Activated CD4-positive, alpha-beta memory T cell treated with anti-CD3 and anti-CD28 coated beads for 36 hours (primary cell): Measurements from ENCODE around the gene SNTG2. TPM values are rescaled to one million over a fixed set of nuclear protein-coding genes. Genes with fewer than 3 reads are reported as not detected.

Experiments
- CTCF ChIA-PET: fragments of 350-600 bp; sonication (Branson Sonifier 250); formaldehyde crosslinking; loops from one replicate; lab custom pipeline; 2021; ENCODE audit warnings: antibody characterized with exemption, inconsistent platforms; lab: Charles Lee
- POLR2A ChIA-PET: fragments of 350-600 bp; sonication (Branson Sonifier 250); formaldehyde crosslinking; loops from one replicate; lab custom pipeline; 2021; ENCODE audit warnings: antibody characterized with exemption; lab: Charles Lee
- DNase-seq: peaks from one replicate; pipeline ENCODE4 v3.0.0-alpha.2; 2020
- H3K27ac Mint-ChIP-seq: one replicate; pipeline ENCODE4 v1.8.0; 2021; ENCODE audit warnings: mixed read lengths
- H3K27me3 Mint-ChIP-seq: one replicate; pipeline ENCODE4 v1.8.0; 2021; ENCODE audit warnings: mixed read lengths
- H3K36me3 Mint-ChIP-seq: one replicate; pipeline ENCODE4 v1.8.0; 2021; ENCODE audit warnings: mixed read lengths
- H3K4me1 Mint-ChIP-seq: one replicate; pipeline ENCODE4 v1.8.0; 2021; ENCODE audit warnings: low read depth, mixed read lengths
- H3K4me3 Mint-ChIP-seq: one replicate; pipeline ENCODE4 v1.8.0; 2021; ENCODE audit warnings: mild to moderate bottlenecking, mixed read lengths
- H3K9me3 Mint-ChIP-seq: one replicate; pipeline ENCODE4 v1.8.0; 2021; ENCODE audit warnings: mixed read lengths
- intact Hi-C: fragments of 100-400 bp; cut with micrococcal nuclease; formaldehyde crosslinking; loops from one replicate; pipeline ENCODE4 v1.15.1; 2023
- total RNA-seq, 2 experiments: library from RNA; stranded (reverse); gene quantifications; one replicate each; pipeline ENCODE4 v1.2.3, GENCODE V29; 2021

The SNTG2 gene
- total RNA-seq, 2 experiments from 2014 or later = 0.67 to 0.94 TPM

DNA sequence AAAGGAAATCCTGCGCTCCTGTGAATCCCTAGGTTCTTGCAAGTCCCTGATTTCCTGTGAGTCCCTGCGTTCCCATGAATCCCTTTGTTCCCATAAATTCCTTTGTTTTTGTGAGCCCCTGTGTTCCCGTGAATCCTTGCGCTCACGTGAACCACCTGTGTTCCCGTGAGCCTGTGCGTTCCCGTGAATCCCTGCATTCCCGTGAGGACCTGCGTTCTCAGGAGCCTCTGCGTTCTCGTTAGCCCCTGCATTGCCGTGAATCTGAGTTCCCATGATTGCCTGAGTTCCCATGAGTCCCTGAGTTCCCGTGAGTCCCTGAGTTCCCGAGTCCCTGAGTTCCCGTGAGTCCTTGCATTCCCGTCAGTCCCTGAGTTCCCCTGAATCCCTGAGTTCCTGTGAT, 71.5 kb downstream of the SNTG2 start:
- POLR2A ChIA-PET = no interaction called here
- Mint-ChIP-seq H3K4me3 (no peak overlapping the region), H3K27me3 (peaks cover 1% of the 10 kb centered on the region), H3K9me3 (no peaks in the 10 kb centered on the region), H3K27ac (no peak overlapping the region), H3K4me1 (no peaks in the 10 kb centered on the region), H3K36me3 (no peaks in the 10 kb centered on the region)
- CTCF ChIA-PET = no interaction called here
- intact Hi-C loops = no loop called here
- no peak for DNase-seq

DNA sequence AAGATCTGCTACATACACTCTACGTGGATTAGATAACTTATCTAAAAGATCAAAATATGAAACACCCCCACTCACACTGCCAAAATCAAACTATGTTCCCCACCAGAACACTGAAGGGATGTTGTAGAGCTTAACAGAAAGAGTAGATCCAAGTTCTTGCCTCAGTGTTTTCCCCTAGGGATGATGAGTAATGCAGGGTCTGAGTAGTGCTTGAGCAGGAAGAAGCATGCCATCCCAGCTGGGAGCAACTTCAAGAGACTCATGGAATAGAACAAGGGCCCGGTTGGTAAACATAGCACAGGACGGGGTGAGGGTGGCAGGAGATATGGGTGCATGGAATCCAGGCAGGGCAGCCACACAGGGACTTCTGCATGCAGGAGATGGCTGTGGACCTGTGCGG, 74.3 kb downstream of the SNTG2 start:
- ChIA-PET CTCF (no interaction called here), POLR2A (no interaction called here)
- intact Hi-C loops = no loop called here

DNA sequence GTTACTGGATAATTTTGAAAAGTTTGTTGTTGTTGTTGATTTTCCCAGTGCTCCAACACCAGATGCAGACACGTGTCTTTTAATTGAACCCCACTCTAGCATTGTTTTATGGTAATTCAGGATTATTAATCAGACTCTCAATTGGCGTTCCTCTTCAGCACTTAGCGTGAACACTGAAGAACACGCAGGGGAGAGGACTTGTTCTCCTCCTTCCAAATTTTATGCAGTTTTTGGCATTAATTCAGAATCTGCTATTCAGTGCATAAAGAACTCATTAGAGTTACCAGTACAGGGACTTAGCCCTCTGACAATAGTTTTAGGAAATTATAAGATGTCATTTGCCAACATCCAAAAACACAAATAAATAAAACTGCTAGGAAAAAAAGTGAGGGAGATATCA, 75.5 kb downstream of the SNTG2 start:
- H3K36me3 Mint-ChIP-seq = no peaks in the 10 kb centered on the region
- CTCF ChIA-PET = no interaction called here
- no peak for DNase-seq
- H3K4me3 Mint-ChIP-seq = no peak overlapping the region
- peaks cover 1% of the 10 kb centered on the region for H3K4me1 Mint-ChIP-seq
- no peak overlapping the region for H3K27ac Mint-ChIP-seq
- H3K27me3 Mint-ChIP-seq = peaks cover 1% of the 10 kb centered on the region
- intact Hi-C loops = no loop called here
- H3K9me3 Mint-ChIP-seq = no peaks in the 10 kb centered on the region
- POLR2A ChIA-PET = no interaction called here

More for the DNA sequence above, 74.3 kb downstream of the SNTG2 start:
- peaks cover 1% of the 10 kb centered on the region for H3K27me3 Mint-ChIP-seq
- H3K9me3 Mint-ChIP-seq = no peaks in the 10 kb centered on the region
- DNase-seq = no peak
- H3K36me3 Mint-ChIP-seq = no peaks in the 10 kb centered on the region
- no peaks in the 10 kb centered on the region for H3K4me1 Mint-ChIP-seq
- H3K27ac Mint-ChIP-seq = no peak overlapping the region
- no peak overlapping the region for H3K4me3 Mint-ChIP-seq

DNA sequence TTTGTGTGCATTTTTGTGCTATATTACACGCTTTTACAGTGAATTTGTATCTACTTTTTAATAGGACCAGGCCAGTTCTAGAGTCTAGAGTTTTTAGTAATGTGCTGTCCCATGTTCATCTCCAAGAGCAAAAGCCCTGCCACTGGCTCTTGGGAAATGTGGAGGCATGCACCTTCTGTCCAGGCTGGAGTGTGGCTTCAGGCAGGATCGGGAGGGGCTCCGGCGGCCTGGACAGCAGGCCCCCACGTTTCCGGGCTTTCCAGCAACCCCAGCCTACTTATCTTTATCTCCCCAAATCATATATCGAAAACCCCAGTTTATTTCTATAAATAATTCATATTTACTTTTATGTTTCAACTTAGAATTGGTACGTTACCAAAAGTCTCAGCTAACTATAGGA, 78.2 kb downstream of the SNTG2 start:
- POLR2A ChIA-PET = no interaction called here
- Mint-ChIP-seq H3K4me3 (no peak overlapping the region), H3K36me3 (peaks cover 6% of the 10 kb centered on the region), H3K9me3 (peaks cover 5% of the 10 kb centered on the region), H3K27me3 (no peaks in the 10 kb centered on the region), H3K4me1 (peaks cover 14% of the 10 kb centered on the region), H3K27ac (no peak overlapping the region)
- CTCF ChIA-PET = no interaction called here
- intact Hi-C loops = no loop called here
- no peak for DNase-seq

DNA sequence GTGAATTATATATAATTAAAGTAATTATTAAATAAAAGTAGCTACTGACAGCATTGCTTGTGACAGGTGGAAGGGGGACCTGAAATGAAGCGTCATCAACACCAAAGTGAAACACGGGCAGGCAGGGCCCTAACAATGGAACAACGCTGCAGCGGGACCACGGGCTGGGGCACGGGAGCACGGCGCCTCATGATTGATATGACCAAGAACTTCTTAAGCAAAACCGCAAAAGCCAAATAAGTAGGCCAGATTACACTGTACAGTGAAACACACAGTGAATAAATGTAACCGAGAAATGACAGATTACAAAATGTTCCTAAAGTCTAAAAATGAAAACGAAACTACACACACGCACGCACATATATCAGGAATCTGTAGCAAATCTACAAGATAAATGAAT, 81.4 kb downstream of the SNTG2 start:
- intact Hi-C loops = loop anchor here (5.0 to 10.0 kb wide), 2 partner anchors 85 to 327 kb away; no protein-coding TSS in a partner anchor
- CTCF ChIA-PET = no interaction called here
- DNase-seq = peak; percentile 69
- Mint-ChIP-seq H3K27ac (no peak overlapping the region), H3K9me3 (peaks cover 8% of the 10 kb centered on the region), H3K27me3 (no peaks in the 10 kb centered on the region), H3K4me3 (peak overlapping the region; percentile 56), H3K4me1 (peaks cover 14% of the 10 kb centered on the region), H3K36me3 (peaks cover 6% of the 10 kb centered on the region)
- POLR2A ChIA-PET = no interaction called here

DNA sequence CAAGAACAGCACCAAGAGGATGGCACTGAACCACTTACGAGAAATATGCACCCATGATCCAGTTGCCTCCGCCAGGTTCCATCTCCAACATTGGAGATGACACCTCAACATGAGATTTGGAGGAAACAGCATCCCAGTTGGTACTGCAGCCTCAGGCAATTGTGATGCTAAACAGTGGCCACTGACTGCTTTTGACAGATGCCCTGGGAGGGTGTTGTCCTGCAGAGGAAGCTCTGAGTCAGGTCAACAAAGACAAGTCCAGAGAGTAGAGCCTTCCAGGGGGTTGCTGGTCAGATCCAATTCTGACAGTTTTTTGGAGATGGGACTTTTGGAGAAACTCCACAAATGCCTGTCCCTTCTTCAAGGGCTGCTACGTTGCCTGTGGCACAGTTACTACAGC, 82.4 kb downstream of the SNTG2 start:
- no peak overlapping the region for H3K4me3 Mint-ChIP-seq
- ChIA-PET CTCF (no interaction called here), POLR2A (no interaction called here)
- H3K27ac Mint-ChIP-seq = no peak overlapping the region
- intact Hi-C loops = loop anchor here (5.0 to 10.0 kb wide), 2 partner anchors 86 to 328 kb away; no protein-coding TSS in a partner anchor
- no peaks in the 10 kb centered on the region for H3K27me3 Mint-ChIP-seq
- peaks cover 6% of the 10 kb centered on the region for H3K36me3 Mint-ChIP-seq
- H3K9me3 Mint-ChIP-seq = peaks cover 8% of the 10 kb centered on the region
- H3K4me1 Mint-ChIP-seq = peaks cover 14% of the 10 kb centered on the region
- DNase-seq = no peak

DNA sequence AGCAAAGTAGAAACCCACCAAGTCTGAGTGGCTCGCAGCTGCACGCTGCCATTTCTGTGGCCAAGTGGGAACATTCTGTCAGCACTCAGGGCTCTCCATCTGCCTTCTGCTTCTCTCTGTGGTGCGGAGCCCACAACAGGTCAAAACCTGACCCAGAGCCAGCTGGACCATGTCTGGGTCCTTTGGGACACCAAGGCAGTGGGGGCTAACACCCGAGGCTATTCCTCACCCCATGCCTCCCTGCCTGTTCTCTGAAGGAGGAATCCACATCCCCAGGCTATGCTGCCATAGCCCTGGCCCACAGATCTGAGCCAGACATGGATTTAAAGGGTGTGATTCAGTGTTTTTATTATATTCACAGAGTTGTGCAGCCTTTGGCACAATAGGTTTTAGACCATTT, 86.4 kb downstream of the SNTG2 start:
- peaks cover 6% of the 10 kb centered on the region for H3K36me3 Mint-ChIP-seq
- intact Hi-C loops = loop anchor here (10.0 kb wide), 1 partner anchor 332 kb away; no protein-coding TSS in a partner anchor
- H3K9me3 Mint-ChIP-seq = peaks cover 8% of the 10 kb centered on the region
- H3K27me3 Mint-ChIP-seq = no peaks in the 10 kb centered on the region
- H3K4me3 Mint-ChIP-seq = no peak overlapping the region
- ChIA-PET POLR2A (no interaction called here), CTCF (interaction anchor here (1.2 kb wide), 1 partner anchor 10 kb away, joined by 3 read pairs; no protein-coding TSS in a partner anchor)
- peaks cover 8% of the 10 kb centered on the region for H3K4me1 Mint-ChIP-seq
- DNase-seq = no peak
- H3K27ac Mint-ChIP-seq = no peak overlapping the region

DNA sequence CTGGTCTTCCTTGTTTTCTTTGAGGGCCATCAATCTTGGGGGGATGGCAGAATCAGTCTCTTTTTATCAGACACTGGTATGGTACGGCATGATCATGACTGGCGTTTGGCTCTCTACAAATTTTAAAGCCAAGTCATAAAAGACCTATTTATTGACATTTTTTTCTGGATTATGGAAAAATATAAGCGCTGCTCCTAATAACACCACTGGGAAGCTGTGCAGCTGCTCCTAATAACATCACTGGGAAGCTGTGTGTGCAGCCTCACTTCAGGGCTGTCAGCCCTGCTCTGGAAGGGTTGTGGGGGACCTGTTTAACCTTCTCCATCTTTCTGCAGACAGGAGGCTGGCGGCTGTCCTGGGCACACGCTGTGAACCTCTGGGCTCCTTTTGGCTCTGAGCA, 88.9 kb downstream of the SNTG2 start:
- Mint-ChIP-seq H3K36me3 (peaks cover 2% of the 10 kb centered on the region), H3K27ac (no peak overlapping the region), H3K4me3 (no peak overlapping the region), H3K4me1 (no peaks in the 10 kb centered on the region), H3K9me3 (peaks cover 21% of the 10 kb centered on the region), H3K27me3 (peaks cover 3% of the 10 kb centered on the region)
- intact Hi-C loops = loop anchor here (10.0 kb wide), 1 partner anchor 335 kb away; no protein-coding TSS in a partner anchor
- CTCF ChIA-PET = no interaction called here
- no peak for DNase-seq
- POLR2A ChIA-PET = no interaction called here

DNA sequence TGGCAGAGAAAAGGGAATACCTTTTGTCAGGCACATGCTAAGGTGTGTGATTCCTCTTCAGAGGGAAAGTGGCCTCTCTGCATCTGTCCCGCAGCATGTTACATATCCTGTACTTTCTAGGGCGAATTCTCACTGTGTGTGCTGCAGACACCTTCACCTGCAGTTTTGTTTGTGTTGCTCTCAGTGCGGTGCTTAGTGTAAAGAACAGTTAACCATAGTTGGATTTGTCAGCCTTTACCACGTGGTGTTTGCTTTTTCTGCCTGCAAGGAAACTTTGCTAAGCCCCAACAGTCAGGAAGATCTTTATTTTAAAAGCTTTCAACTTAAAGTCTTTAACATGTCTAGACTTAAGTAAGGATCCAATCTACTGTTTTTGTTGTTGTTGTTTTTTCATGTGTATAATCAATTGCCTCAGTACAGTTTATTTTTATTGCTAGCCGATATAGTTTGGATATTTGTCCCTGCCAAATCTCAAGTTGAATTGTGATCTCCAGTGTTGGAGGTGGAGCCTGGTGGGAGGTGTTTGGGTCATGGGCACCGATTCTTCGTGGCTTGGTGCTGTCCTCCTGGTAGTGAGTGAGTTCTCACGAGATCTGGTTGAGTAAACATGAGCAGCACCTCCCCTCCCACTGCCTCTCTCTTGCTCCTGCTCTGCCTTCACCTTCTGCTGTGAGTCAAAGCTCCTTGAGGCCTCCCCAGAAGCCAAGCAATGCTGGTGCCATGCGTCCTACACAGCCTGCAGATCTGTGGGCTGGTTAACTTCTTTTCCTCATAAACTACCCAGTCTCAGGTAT, 90.6 kb downstream of the SNTG2 start:
- CTCF ChIA-PET = no interaction called here
- no peak for DNase-seq
- Mint-ChIP-seq H3K27me3 (peaks cover 5% of the 10 kb centered on the region), H3K4me1 (peaks cover 4% of the 10 kb centered on the region), H3K4me3 (no peak overlapping the region), H3K36me3 (peaks cover 2% of the 10 kb centered on the region), H3K27ac (no peak overlapping the region), H3K9me3 (peaks cover 21% of the 10 kb centered on the region)
- intact Hi-C loops = loop anchor here (10.0 kb wide), 1 partner anchor 94 kb away; no protein-coding TSS in a partner anchor
- POLR2A ChIA-PET = no interaction called here

DNA sequence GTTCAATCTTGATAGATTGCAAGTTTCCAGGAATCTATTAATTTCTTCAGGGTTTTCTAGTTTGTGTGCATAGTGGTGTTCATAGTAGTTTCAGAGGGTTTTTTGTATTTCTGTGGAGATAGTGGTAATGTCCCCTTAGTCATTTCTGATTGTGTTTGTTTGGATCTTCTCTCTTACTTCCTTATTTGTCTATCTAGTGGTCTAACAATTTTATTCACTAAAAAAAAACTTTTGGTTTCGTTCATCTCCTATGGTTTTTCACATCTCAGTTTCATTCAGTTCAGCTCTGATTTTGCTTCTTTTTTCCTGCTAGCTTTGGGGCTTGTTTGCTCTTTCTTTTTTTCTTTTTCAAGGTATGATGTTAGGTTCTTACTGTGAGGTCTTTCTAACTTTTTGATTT, 94.5 kb downstream of the SNTG2 start:
- Mint-ChIP-seq H3K36me3 (peaks cover 2% of the 10 kb centered on the region), H3K9me3 (peaks cover 21% of the 10 kb centered on the region), H3K27me3 (peaks cover 10% of the 10 kb centered on the region), H3K4me3 (no peak overlapping the region), H3K27ac (no peak overlapping the region), H3K4me1 (peaks cover 4% of the 10 kb centered on the region)
- ChIA-PET CTCF (interaction anchor here (0.8 kb wide), 1 partner anchor 96 kb away, joined by 3 read pairs; no protein-coding TSS in a partner anchor), POLR2A (no interaction called here)
- DNase-seq = no peak
- intact Hi-C loops = loop anchor here (5.0 to 10.0 kb wide), 2 partner anchors 90 to 497 kb away; no protein-coding TSS in a partner anchor

DNA sequence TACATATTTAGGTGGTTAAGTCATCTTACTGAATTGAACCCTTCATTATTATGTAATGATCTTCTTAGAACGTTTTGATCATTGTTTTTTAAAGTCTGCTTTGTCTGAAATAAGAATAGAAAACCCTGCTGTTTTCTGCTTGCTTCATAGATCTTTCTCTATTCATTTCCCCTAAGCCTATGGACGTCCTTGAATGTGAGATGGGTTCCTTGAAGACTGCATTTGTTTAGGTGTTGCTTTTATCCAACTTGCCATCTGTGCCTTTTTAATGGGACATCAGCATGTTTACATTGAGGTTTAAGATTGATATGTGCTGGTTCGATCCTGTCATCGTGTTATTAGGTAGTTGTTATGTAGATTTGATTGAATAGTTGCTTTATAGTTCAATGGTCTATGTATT, 95.4 kb downstream of the SNTG2 start:
- peaks cover 21% of the 10 kb centered on the region for H3K9me3 Mint-ChIP-seq
- intact Hi-C loops = loop anchor here (5.0 to 10.0 kb wide), 2 partner anchors 89 to 496 kb away; no protein-coding TSS in a partner anchor
- peaks cover 11% of the 10 kb centered on the region for H3K27me3 Mint-ChIP-seq

DNA sequence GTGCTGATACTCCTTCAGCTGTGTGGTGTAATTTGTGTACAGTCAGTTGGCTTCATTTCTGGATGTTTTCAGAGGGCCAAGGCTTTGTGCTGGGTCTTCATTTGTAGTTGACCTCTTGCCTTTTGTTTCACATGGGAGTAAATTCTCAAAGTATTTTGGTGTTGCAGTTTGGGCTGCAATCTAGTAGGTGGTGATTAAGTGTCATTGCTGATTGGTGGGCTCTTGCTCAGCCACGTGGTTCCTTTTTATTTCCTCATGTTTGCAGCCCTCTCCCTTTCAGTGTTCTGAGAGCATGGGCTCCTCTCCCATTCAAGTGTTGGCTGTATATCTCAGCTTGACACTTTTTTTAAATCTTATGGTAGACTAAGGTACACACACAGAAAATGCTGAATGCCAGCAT, 96.8 kb downstream of the SNTG2 start:
- peaks cover 2% of the 10 kb centered on the region for H3K36me3 Mint-ChIP-seq
- DNase-seq = no peak
- POLR2A ChIA-PET = no interaction called here
- CTCF ChIA-PET = no interaction called here
- intact Hi-C loops = loop anchor here (5.0 to 10.0 kb wide), 2 partner anchors 87 to 495 kb away; no protein-coding TSS in a partner anchor
- H3K4me1 Mint-ChIP-seq = peaks cover 4% of the 10 kb centered on the region
- H3K4me3 Mint-ChIP-seq = no peak overlapping the region
- H3K9me3 Mint-ChIP-seq = peaks cover 18% of the 10 kb centered on the region
- H3K27me3 Mint-ChIP-seq = peaks cover 12% of the 10 kb centered on the region
- H3K27ac Mint-ChIP-seq = no peak overlapping the region

More for the DNA sequence above, 95.4 kb downstream of the SNTG2 start:
- POLR2A ChIA-PET = no interaction called here
- Mint-ChIP-seq H3K36me3 (peaks cover 2% of the 10 kb centered on the region), H3K4me1 (peaks cover 4% of the 10 kb centered on the region), H3K27ac (no peak overlapping the region), H3K4me3 (no peak overlapping the region)
- CTCF ChIA-PET = no interaction called here
- DNase-seq = no peak
